ENCODE data around the gene CCDC88B.

Gene CCDC88B

GRCh38 chr11:64396079-64396591, 56.1 kb downstream of the CCDC88B start:
- in situ Hi-C loops (cut with MboI; ENCODE audit: low sequenced_read_pairs) = no loop called here

GRCh38 chr11:64400102-64400501, 60.1 kb downstream of the CCDC88B start:
- in situ Hi-C loops (cut with MboI; ENCODE audit: low sequenced_read_pairs) = no loop called here

GRCh38 chr11:64400667-64401066, 60.7 kb downstream of the CCDC88B start:
- in situ Hi-C loops (cut with MboI; ENCODE audit: low sequenced_read_pairs) = no loop called here

GRCh38 chr11:64401775-64402174, 61.8 kb downstream of the CCDC88B start:
- in situ Hi-C loops (cut with MboI; ENCODE audit: low sequenced_read_pairs) = no loop called here

GRCh38 chr11:64403106-64403505, 63.1 kb downstream of the CCDC88B start:
- in situ Hi-C loops (cut with MboI; ENCODE audit: low sequenced_read_pairs) = no loop called here

GRCh38 chr11:64406221-64406946, 66.4 kb downstream of the CCDC88B start:
- in situ Hi-C loops (cut with MboI; ENCODE audit: low sequenced_read_pairs) = no loop called here

Data from HL-60/S4 treated with phorbol 12-myristate 13-acetate at 8.2 ng/mL for 4 days and 3 days (cell line).